Fibroblast of lung (primary cell): ENCODE measurements around the gene CSK. TPM values are rescaled to one million over a fixed set of nuclear protein-coding genes. Genes with fewer than 3 reads are reported as not detected.

ENCODE experiments used
- DNase-seq, 2 donors: peaks; one replicate each; pipeline versions ENCODE4 v3.0.0 to v3.0.0-alpha.2; 2010; ENCODE audit warnings: low read depth in 2 of 2
- H2AFZ ChIP-seq: 2 replicates; pipeline ENCODE4 v1.5.1; 2012; ENCODE audit warnings: low read length, control low read depth, inconsistent platforms
- H3K27ac ChIP-seq: 2 replicates; pipeline ENCODE4 v1.5.1; 2011; ENCODE audit warnings: low read length, control low read depth; ENCODE audit not compliant: insufficient read depth
- H3K27me3 ChIP-seq: 2 replicates; pipeline ENCODE4 v1.5.1; 2011; ENCODE audit warnings: mild to moderate bottlenecking, low read length; ENCODE audit not compliant: control insufficient read depth, insufficient read depth
- H3K36me3 ChIP-seq: 2 replicates; pipeline ENCODE4 v1.5.1; 2011; ENCODE audit warnings: low read length; ENCODE audit not compliant: control insufficient read depth, insufficient read depth
- H3K4me1 ChIP-seq: 2 replicates; pipeline ENCODE4 v1.5.1; 2011; ENCODE audit warnings: low read length; ENCODE audit not compliant: control insufficient read depth, insufficient read depth; ENCODE audit errors: extremely low read depth
- H3K4me2 ChIP-seq: 2 replicates; pipeline ENCODE4 v1.5.1; 2011; ENCODE audit warnings: low read length, control low read depth; ENCODE audit not compliant: insufficient read depth; ENCODE audit errors: extremely low read depth
- H3K4me3 ChIP-seq, 4 experiments: fragments of 200-600 bp in 1 of 4; sonication (generic) in 1 of 4; replicated peaks in 1 of 4; 2 replicates each; pipeline ENCODE4 v1.5.1; 2011 to 2016; ENCODE audit warnings: low read length in 4 of 4, low read depth in 3 of 4, mild to moderate bottlenecking in 3 of 4, control low read depth in 2 of 4, inconsistent platforms in 1 of 4, mixed read lengths in 1 of 4; ENCODE audit not compliant: insufficient read depth in 1 of 4; ENCODE audit errors: control extremely low read depth in 1 of 4
- H3K79me2 ChIP-seq: 2 replicates; pipeline ENCODE4 v1.5.1; 2012; ENCODE audit warnings: mild to moderate bottlenecking, low read length, inconsistent platforms; ENCODE audit not compliant: control insufficient read depth, insufficient read depth
- H3K9ac ChIP-seq: 2 replicates; pipeline ENCODE4 v1.5.1; 2011; ENCODE audit warnings: mild to moderate bottlenecking, low read length, control low read depth; ENCODE audit not compliant: insufficient read depth
- H3K9me3 ChIP-seq: 2 replicates; pipeline ENCODE4 v1.5.1; 2012; ENCODE audit warnings: low read depth, low read length; ENCODE audit not compliant: control insufficient read depth, insufficient read depth
- H4K20me1 ChIP-seq: 2 replicates; pipeline ENCODE4 v1.5.1; 2011; ENCODE audit warnings: low read length; ENCODE audit not compliant: control insufficient read depth, insufficient read depth; ENCODE audit errors: extremely low read depth
- EZH2 ChIP-seq: IDR thresholded peaks from 2 replicates; pipeline ENCODE4 v1.5.1; 2012; ENCODE audit warnings: low read length, control low read depth, mild to moderate bottlenecking; ENCODE audit errors: missing control alignments
- polyA plus RNA-seq, 2 donors: library from polyadenylated mRNA; depleted of rRNA in 1 of 2; stranded (reverse) in 1 of 2; unstranded in 1 of 2; fragments of >200 nt; gene quantifications; 2 replicates each; pipeline ENCODE4 v1.2.1, GENCODE V29; 2011 to 2012; ENCODE audit warnings: missing spikeins in 1 of 2
- total RNA-seq: library from RNA; depleted of rRNA; stranded (reverse); fragments of >200 nt; gene quantifications from 2 replicates; pipeline ENCODE4 v1.2.1, GENCODE V29; 2014
- TF ChIP-seq, protein P1 (sequence below), 2 donors: IDR thresholded peaks in 1 of 2; conservative IDR thresholded peaks in 1 of 2; 1 replicate in 1 of 2; 2 replicates in 1 of 2; pipeline ENCODE4 v1.5.1; 2011 to 2012; ENCODE audit warnings: low read length in 2 of 2, control low read depth in 1 of 2, inconsistent platforms in 1 of 2, low read depth in 1 of 2, mild to moderate bottlenecking in 1 of 2

Gene CSK
- total and polyA plus RNA-seq, 2 donors (not counting 1 experiment from before 2014, with no cell fraction given), result 21.5 to 22.0 TPM

DNA sequence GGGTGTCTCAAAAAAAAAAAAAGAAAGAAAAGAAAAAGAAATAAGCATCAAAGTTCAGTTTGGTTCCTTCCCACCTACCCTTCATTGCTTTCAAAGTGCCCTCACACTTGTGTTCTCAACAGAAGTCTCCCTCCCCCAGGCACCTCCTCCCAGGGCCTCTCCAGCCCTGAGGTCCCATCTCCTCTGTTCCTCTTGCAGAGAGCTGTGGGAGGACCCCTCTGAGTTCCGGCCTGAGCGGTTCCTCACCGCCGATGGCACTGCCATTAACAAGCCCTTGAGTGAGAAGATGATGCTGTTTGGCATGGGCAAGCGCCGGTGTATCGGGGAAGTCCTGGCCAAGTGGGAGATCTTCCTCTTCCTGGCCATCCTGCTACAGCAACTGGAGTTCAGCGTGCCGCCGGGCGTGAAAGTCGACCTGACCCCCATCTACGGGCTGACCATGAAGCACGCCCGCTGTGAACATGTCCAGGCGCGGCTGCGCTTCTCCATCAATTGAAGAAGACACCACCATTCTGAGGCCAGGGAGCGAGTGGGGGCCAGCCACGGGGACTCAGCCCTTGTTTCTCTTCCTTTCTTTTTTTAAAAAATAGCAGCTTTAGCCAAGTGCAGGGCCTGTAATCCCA is 27.2 kb upstream of the CSK start:
- Histone ChIP-seq H3K9me3 (no peaks in the 10 kb centered on the region), H3K9ac (no peak overlapping the region), H3K4me2 (no peak overlapping the region), H3K27me3 (peaks cover 11% of the 10 kb centered on the region), H3K4me1 (no peaks in the 10 kb centered on the region), H3K79me2 (no peaks in the 10 kb centered on the region), H3K4me3 (no peak overlapping the region), H3K36me3 (no peaks in the 10 kb centered on the region), H2AFZ (no peak overlapping the region), H3K27ac (no peak overlapping the region), H4K20me1 (no peaks in the 10 kb centered on the region)
- TF ChIP-seq, protein P1, sequence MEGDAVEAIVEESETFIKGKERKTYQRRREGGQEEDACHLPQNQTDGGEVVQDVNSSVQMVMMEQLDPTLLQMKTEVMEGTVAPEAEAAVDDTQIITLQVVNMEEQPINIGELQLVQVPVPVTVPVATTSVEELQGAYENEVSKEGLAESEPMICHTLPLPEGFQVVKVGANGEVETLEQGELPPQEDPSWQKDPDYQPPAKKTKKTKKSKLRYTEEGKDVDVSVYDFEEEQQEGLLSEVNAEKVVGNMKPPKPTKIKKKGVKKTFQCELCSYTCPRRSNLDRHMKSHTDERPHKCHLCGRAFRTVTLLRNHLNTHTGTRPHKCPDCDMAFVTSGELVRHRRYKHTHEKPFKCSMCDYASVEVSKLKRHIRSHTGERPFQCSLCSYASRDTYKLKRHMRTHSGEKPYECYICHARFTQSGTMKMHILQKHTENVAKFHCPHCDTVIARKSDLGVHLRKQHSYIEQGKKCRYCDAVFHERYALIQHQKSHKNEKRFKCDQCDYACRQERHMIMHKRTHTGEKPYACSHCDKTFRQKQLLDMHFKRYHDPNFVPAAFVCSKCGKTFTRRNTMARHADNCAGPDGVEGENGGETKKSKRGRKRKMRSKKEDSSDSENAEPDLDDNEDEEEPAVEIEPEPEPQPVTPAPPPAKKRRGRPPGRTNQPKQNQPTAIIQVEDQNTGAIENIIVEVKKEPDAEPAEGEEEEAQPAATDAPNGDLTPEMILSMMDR (conservative IDR thresholded peaks at IDR 0.05 in 1 of 2, IDR thresholded peaks at IDR 0.05 in 1 of 2; ENCODE audit: low read depth in 1 of 2, low read length in 2 of 2), result no peak
- TF ChIP-seq EZH2, result no peak
- no peak for DNase-seq

DNA sequence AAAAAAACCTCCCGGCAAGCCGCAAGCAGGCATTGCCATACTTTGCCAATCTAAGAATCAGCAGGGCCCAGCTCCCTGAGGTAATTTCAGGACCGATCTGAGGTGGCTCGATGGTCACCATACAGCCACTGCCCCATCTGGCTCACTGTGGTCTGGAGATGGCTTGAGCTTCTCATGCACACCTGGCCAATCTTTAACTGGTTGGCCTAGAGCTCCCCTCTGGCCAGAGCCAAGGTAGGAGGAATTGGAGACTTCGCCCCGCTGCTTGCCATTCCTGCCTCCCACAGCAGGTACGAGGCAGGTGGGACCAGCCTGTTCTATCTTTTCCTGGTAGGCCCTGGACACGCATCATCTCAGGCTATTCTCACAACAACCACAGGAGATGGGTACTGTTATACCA is 23.1 kb upstream of the CSK start:
- H3K79me2 ChIP-seq, result no peaks in the 10 kb centered on the region
- H2AFZ ChIP-seq, result no peak overlapping the region
- H3K4me2 ChIP-seq, result no peak overlapping the region
- H4K20me1 ChIP-seq, result no peaks in the 10 kb centered on the region
- H3K9ac ChIP-seq, result no peak overlapping the region
- no peak for TF ChIP-seq EZH2
- TF ChIP-seq, protein P1 (conservative IDR thresholded peaks at IDR 0.05 in 1 of 2, IDR thresholded peaks at IDR 0.05 in 1 of 2; ENCODE audit: low read depth in 1 of 2, low read length in 2 of 2), result no peak
- DNase-seq, result no peak
- no peaks in the 10 kb centered on the region for H3K4me1 ChIP-seq
- no peaks in the 10 kb centered on the region for H3K9me3 ChIP-seq
- no peak overlapping the region for H3K27ac ChIP-seq
- H3K36me3 ChIP-seq, result no peaks in the 10 kb centered on the region
- peaks cover 8% of the 10 kb centered on the region for H3K27me3 ChIP-seq
- H3K4me3 ChIP-seq, result no peak overlapping the region

DNA sequence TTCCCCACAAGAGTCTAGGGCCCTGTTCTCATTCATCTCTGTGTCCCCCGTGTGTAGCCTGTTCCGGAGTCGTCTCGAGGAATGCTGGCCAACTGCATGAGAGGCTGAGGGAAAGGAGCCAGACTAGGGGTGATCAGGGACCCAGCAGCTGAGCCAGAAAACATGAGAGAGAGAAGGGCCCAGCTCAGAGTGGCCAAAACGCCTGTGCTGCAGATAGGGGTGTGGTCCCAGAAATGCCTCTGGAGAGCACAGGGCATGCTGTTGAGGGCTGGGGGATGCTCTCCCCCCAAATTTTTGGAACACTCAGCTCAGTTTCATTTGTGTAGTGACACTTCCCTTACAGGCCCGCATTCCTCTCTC is 19.1 kb upstream of the CSK start:
- no peaks in the 10 kb centered on the region for H3K9me3 ChIP-seq
- no peak for DNase-seq
- H3K9ac ChIP-seq, result no peak overlapping the region
- H2AFZ ChIP-seq, result no peak overlapping the region
- H3K27ac ChIP-seq, result no peak overlapping the region
- no peaks in the 10 kb centered on the region for H3K79me2 ChIP-seq
- no peak overlapping the region for H3K4me2 ChIP-seq
- peaks cover 8% of the 10 kb centered on the region for H3K27me3 ChIP-seq
- TF ChIP-seq EZH2, result no peak
- TF ChIP-seq, protein P1 (conservative IDR thresholded peaks at IDR 0.05 in 1 of 2, IDR thresholded peaks at IDR 0.05 in 1 of 2; ENCODE audit: low read depth in 1 of 2, low read length in 2 of 2), result no peak
- no peaks in the 10 kb centered on the region for H3K4me1 ChIP-seq
- H4K20me1 ChIP-seq, result no peaks in the 10 kb centered on the region
- H3K4me3 ChIP-seq, result no peak overlapping the region
- no peaks in the 10 kb centered on the region for H3K36me3 ChIP-seq
